Esophagus squamous epithelium (tissue), 5 donors: ENCODE results near the gene CDKN2B-AS1. TPM values are rescaled to one million over a fixed set of nuclear protein-coding genes. Genes with fewer than 3 reads are reported as not detected.
"Not testable (repeated sequence)": the region's sequence is repeated elsewhere in the genome, so short reads cannot be mapped to it uniquely, and the experiment has no call there.

Source experiments
- DNase-seq: peaks from one replicate; lab custom pipeline; 2025; lab: John Stamatoyannopoulos, UW
- H3K27ac ChIP-seq, 4 donors: fragments of 200-600 bp; sonication (generic); one replicate each; pipeline ENCODE4 v1.5.1; 2016 to 2019; ENCODE audit warnings: mild to moderate bottlenecking in 1 of 4
- H3K27me3 ChIP-seq, 4 donors: fragments of 200-600 bp; sonication (generic); 1 replicate in 3 of 4; 2 replicates in 1 of 4; pipeline versions ENCODE4 v1.5.1 to v1.6.0; 2017 to 2021; ENCODE audit warnings: antibody characterized with exemption in 1 of 4
- H3K36me3 ChIP-seq, 3 donors: fragments of 200-600 bp; sonication (generic); one replicate each; pipeline ENCODE4 v1.5.1; 2016 to 2019
- H3K4me1 ChIP-seq, 3 donors: fragments of 200-600 bp; sonication (generic); one replicate each; pipeline ENCODE4 v1.5.1; 2017 to 2019
- H3K4me3 ChIP-seq, 4 donors: fragments of 200-600 bp; sonication (generic); 1 replicate in 3 of 4; 2 replicates in 1 of 4; pipeline ENCODE4 v1.5.1; 2016 to 2019; ENCODE audit warnings: mild to moderate bottlenecking in 2 of 4, moderate library complexity in 1 of 4
- H3K9me3 ChIP-seq, 3 donors: fragments of 200-600 bp; sonication (generic); one replicate each; pipeline ENCODE4 v1.5.1; 2016 to 2019
- CTCF ChIP-seq, 6 experiments: fragments of 450-650 bp in 4 of 6; fragments of 200-600 bp in 2 of 6; sonication (generic) in 2 of 6; IDR thresholded peaks; one replicate each; pipeline ENCODE4 v1.5.1; 2016 to 2019; ENCODE audit warnings: antibody characterized with exemption in 6 of 6, mild to moderate bottlenecking in 4 of 6, moderate library complexity in 4 of 6
- POLR2A ChIP-seq, 4 donors: fragments of 450-650 bp; IDR thresholded peaks; one replicate each; pipeline ENCODE4 v1.6.1; 2017; ENCODE audit warnings: antibody characterized with exemption in 4 of 4, mild to moderate bottlenecking in 4 of 4, moderate library complexity in 3 of 4
- WGBS, 2 donors: methylation state at CpG; one replicate each; pipeline ENCODE4 v1.1.5; 2018; 5-methylcytosine and 5-hydroxymethylcytosine counted together
- intact Hi-C: fragments of 100-400 bp; cut with DNase I; formaldehyde crosslinking; loops from one replicate; pipeline ENCODE4 v1.15.0; 2022
- total RNA-seq, 4 donors: library from RNA; depleted of rRNA; stranded (reverse); fragments of >200 nt; gene quantifications; one replicate each; pipeline ENCODE4 v1.1.0, GENCODE V29; 2016
- donor health status: DM: yes; HTN: yes; CAD: no.

CDKN2B-AS1 gene
- 1 to 10 TPM in 2 of 4 donors, under 1 TPM in 2; 0.48 to 1.7 (median 0.80) TPM for total RNA-seq

GRCh38 chr9:21994556-21995005, at the start of gene CDKN2B-AS1:
TSS of gene CDKN2B-AS1 (plus strand) at chr9:21994791.
- H3K27me3 ChIP-seq, result peaks cover 0 to 79% (median 5%) of the 10 kb centered on the region in 4 donors
- H3K4me3 ChIP-seq, result peak within 1 kb of the TSS; percentile 76 to 90 (median 78)
- no peaks in the 10 kb centered on the region for H3K36me3 ChIP-seq
- intact Hi-C loops, result loop anchor here (10.0 kb wide), 1 partner anchor 180 kb away; no protein-coding TSS in a partner anchor
- no peaks in the 10 kb centered on the region for H3K9me3 ChIP-seq
- H3K27ac ChIP-seq, result peak within 1 kb of the TSS; percentile 81 to 92 (median 84)
- TF ChIP-seq CTCF (IDR thresholded peaks at IDR 0.05) (no peak), POLR2A (IDR thresholded peaks at IDR 0.05) (no peak)
- 0 to 1% methylated on average over 16 to 17 of the region's 43 CpGs for WGBS, 2 donors
- H3K4me1 ChIP-seq, result peaks cover 4 to 28% (median 5%) of the 10 kb centered on the region in 3 donors
- DNase-seq, result no peak

GRCh38 chr9:21945606-21946005, 49.0 kb upstream of the CDKN2B-AS1 start:
- Histone ChIP-seq H3K4me1 (no peaks in the 10 kb centered on the region), H3K36me3 (no peaks in the 10 kb centered on the region), H3K4me3 (no peak overlapping the region), H3K27ac (no peak overlapping the region), H3K9me3 (no peaks in the 10 kb centered on the region), H3K27me3 (no peaks in the 10 kb centered on the region)
- intact Hi-C loops, result no loop called here
- 50 to 100% methylated on average over 1 of the region's 2 CpGs for WGBS, 2 donors
- TF ChIP-seq POLR2A (IDR thresholded peaks at IDR 0.05) (no peak), CTCF (IDR thresholded peaks at IDR 0.05) (no peak)
- DNase-seq, result no peak

GRCh38 chr9:21958833-21959232, 35.8 kb upstream of the CDKN2B-AS1 start:
- WGBS, 2 donors, result 90 to 100% methylated on average over 1 to 2 of the region's 2 CpGs
- no peaks in the 10 kb centered on the region for H3K4me1 ChIP-seq
- intact Hi-C loops, result no loop called here

GRCh38 chr9:21959268-21959667, 35.3 kb upstream of the CDKN2B-AS1 start:
- not testable (repeated sequence) for DNase-seq
- no CpG with 5 or more reads among the region's 33 CpGs for WGBS, 2 donors

More at GRCh38 chr9:21958833-21959232, 35.8 kb upstream of the CDKN2B-AS1 start:
- DNase-seq, result no peak
- no peak overlapping the region for H3K27ac ChIP-seq
- H3K27me3 ChIP-seq, result peaks cover 0 to 35% (median 0%) of the 10 kb centered on the region in 4 donors
- H3K4me3 ChIP-seq, result no peak overlapping the region
- H3K9me3 ChIP-seq, result peaks cover 0 to 3% (median 0%) of the 10 kb centered on the region in 3 donors
- H3K36me3 ChIP-seq, result no peaks in the 10 kb centered on the region
- TF ChIP-seq CTCF (IDR thresholded peaks at IDR 0.05) (no peak), POLR2A (IDR thresholded peaks at IDR 0.05) (no peak)

GRCh38 chr9:21961569-21961968, 33.0 kb upstream of the CDKN2B-AS1 start:
- Histone ChIP-seq H3K4me3 (no peak overlapping the region), H3K4me1 (peaks cover 12 to 18% (median 14%) of the 10 kb centered on the region in 3 donors), H3K27ac (no peak overlapping the region), H3K9me3 (peaks cover 0 to 3% (median 0%) of the 10 kb centered on the region in 3 donors), H3K27me3 (peaks cover 0 to 63% (median 17%) of the 10 kb centered on the region in 4 donors), H3K36me3 (no peaks in the 10 kb centered on the region)
- no peak for DNase-seq
- TF ChIP-seq POLR2A (IDR thresholded peaks at IDR 0.05) (no peak), CTCF (IDR thresholded peaks at IDR 0.05) (no peak)
- intact Hi-C loops, result no loop called here
- 79 to 87% methylated on average over 2 of the region's 2 CpGs for WGBS, 2 donors

More at GRCh38 chr9:21959268-21959667, 35.3 kb upstream of the CDKN2B-AS1 start:
- H3K27me3 ChIP-seq, result peaks cover 0 to 40% (median under 1%) of the 10 kb centered on the region in 4 donors
- H3K27ac ChIP-seq, H3K36me3 ChIP-seq, intact Hi-C loops, H3K9me3 ChIP-seq, H3K4me3 ChIP-seq, H3K4me1 ChIP-seq: not testable (repeated sequence)
